ENCODE measurements around the gene MTHFR. TPM values are rescaled to one million over a fixed set of nuclear protein-coding genes. Genes with fewer than 3 reads are reported as not detected.

Gene MTHFR
- total RNA-seq, 1 donor from 2014 or later: 29.2 TPM

DNA sequence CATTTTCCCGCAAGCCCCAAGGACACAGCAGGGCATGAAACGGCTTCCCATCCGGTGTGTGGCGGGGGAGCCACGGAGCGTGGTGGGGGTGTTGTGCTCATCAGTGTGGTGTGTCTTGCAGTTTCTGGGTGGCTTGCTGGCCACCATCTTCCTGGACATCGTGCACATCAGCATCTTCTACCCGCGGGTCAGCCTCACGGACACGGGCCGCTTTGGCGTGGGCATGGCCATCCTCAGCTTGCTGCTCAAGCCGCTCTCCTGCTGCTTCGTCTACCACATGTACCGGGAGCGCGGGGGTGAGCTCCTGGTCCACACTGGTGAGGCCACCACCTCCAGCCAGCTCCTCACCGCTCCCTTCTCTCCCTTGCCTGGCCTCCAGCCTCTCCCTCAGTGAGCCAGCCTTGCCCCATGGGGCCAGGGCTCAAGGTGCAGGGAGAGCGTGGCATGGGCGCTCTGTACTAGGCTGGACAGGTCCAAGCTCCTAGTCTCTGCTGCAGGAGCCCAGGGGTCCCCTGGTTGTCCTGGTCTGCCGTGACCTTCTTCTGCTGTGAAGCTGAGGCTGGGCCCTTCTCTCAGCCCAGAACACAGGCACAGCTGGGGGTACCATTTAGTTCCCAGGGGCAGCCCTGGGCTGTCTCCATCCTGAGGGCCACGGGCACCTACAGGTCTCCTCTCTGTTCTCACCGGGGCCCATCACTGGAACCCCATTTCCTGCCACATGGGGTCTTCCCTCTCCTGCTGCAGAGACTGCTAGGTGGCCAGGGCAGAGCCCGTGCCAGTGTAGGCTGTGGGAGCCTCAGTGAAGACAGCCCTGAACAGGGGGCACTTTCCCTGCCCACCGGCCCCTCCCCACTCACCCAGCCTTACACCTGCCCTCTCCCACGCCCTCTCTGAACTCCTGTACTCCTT, 57.2 kb downstream of the MTHFR start:
- Mint-ChIP-seq H3K9me3 (ENCODE audit: low read depth) (no peaks in the 10 kb centered on the region), H3K27me3 (no peaks in the 10 kb centered on the region), H3K4me1 (ENCODE audit: low read depth) (peaks cover 14% of the 10 kb centered on the region), H3K4me3 (ENCODE audit: low read depth) (no peak overlapping the region), H3K27ac (peak overlapping the region; percentile 25), H3K36me3 (ENCODE audit: insufficient read depth) (peaks cover 9% of the 10 kb centered on the region)
- DNase-seq (ENCODE audit: low spot score, unreplicated experiment): no peak
- TF ChIP-seq, protein P1, sequence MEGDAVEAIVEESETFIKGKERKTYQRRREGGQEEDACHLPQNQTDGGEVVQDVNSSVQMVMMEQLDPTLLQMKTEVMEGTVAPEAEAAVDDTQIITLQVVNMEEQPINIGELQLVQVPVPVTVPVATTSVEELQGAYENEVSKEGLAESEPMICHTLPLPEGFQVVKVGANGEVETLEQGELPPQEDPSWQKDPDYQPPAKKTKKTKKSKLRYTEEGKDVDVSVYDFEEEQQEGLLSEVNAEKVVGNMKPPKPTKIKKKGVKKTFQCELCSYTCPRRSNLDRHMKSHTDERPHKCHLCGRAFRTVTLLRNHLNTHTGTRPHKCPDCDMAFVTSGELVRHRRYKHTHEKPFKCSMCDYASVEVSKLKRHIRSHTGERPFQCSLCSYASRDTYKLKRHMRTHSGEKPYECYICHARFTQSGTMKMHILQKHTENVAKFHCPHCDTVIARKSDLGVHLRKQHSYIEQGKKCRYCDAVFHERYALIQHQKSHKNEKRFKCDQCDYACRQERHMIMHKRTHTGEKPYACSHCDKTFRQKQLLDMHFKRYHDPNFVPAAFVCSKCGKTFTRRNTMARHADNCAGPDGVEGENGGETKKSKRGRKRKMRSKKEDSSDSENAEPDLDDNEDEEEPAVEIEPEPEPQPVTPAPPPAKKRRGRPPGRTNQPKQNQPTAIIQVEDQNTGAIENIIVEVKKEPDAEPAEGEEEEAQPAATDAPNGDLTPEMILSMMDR (IDR thresholded peaks at IDR 0.05; ENCODE audit: unreplicated experiment): no peak

DNA sequence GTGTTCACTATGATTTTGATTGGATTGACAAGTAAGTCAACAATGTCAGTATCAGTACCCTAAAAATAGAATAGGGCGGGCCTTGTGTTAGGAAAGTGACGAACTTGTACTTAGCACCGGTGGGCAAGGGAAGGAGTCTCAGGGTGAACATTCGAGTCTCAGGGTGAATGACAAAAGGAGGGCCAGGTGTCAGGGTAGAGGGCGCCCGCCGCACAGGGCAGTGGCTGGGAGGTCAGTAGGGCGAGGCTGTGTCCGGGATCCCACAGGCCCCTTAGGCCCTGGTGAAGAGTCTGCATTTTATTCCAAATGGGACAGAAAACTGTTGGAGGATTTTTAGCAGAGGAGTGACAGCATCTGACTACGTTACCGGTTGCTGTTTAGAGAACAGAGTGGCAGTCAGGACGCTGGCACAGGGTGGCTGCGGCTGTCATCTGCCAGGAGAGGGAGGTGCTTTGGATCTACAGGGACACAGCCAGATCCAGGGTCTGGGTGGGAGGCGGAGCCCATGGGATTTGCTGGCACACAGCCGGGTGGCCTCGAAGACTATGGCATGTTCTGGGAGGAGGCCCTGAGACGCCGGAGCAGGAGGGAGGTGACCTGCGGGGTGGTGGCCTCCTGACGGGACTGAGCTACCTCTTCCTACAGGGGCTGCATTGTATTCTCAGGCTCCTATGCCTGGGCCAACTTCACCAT, 58.8 kb downstream of the MTHFR start:
- no peaks in the 10 kb centered on the region for H3K9me3 Mint-ChIP-seq (ENCODE audit: low read depth)
- TF ChIP-seq, protein P1 (IDR thresholded peaks at IDR 0.05; ENCODE audit: unreplicated experiment): no peak
- DNase-seq (ENCODE audit: low spot score, unreplicated experiment): no peak
- peaks cover 6% of the 10 kb centered on the region for H3K4me1 Mint-ChIP-seq (ENCODE audit: low read depth)
- peak overlapping the region; percentile 68 for H3K27ac Mint-ChIP-seq
- H3K36me3 Mint-ChIP-seq (ENCODE audit: insufficient read depth): peaks cover 9% of the 10 kb centered on the region
- no peaks in the 10 kb centered on the region for H3K27me3 Mint-ChIP-seq
- H3K4me3 Mint-ChIP-seq (ENCODE audit: low read depth): no peak overlapping the region

DNA sequence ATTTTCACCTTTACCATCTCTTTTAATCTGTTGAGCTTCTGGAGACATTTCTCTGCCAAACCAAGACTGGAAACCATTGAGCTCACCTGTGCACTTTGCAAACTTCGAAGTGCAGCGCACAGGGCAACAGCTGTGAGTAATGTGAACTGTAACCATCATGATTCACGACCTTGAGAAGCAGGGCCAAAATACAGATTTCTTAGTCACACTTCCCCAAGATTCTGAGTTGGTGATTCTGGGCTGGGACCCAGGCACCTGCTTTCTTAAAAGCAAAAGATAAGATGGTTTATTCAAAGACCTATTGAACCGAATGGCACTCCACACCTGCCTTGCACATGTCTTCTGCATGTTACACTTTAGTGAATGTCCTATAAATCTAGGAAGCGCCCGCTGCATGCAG, 59.7 kb downstream of the MTHFR start:
- DNase-seq (ENCODE audit: low spot score, unreplicated experiment): no peak
- Mint-ChIP-seq H3K4me1 (ENCODE audit: low read depth) (peaks cover 5% of the 10 kb centered on the region), H3K4me3 (ENCODE audit: low read depth) (no peak overlapping the region), H3K27ac (no peak overlapping the region), H3K27me3 (no peaks in the 10 kb centered on the region), H3K9me3 (ENCODE audit: low read depth) (no peaks in the 10 kb centered on the region), H3K36me3 (ENCODE audit: insufficient read depth) (peaks cover 9% of the 10 kb centered on the region)
- TF ChIP-seq, protein P1 (IDR thresholded peaks at IDR 0.05; ENCODE audit: unreplicated experiment): no peak

DNA sequence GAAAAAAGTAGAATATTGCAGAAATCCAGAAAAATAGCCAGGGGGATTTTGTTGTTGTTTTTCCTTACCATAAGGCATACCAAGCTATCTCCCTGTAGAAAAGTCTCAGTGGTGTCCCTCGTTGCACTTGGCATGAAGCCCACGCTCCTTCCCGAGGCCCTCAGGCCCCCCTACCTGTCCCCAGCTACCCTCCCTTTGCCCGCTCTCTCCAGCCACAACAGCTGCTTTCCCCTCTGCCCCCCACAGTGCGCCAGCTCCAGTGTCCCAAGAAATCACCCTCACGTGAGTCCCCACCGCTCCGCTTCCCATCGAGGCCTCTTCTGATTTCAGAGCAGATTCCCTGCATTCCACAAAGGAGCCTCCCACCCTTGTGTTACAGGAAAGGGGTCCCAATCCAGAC, 61.5 kb downstream of the MTHFR start:
- peaks cover 9% of the 10 kb centered on the region for H3K36me3 Mint-ChIP-seq (ENCODE audit: insufficient read depth)
- DNase-seq (ENCODE audit: low spot score, unreplicated experiment): no peak
- no peak overlapping the region for H3K27ac Mint-ChIP-seq
- H3K9me3 Mint-ChIP-seq (ENCODE audit: low read depth): no peaks in the 10 kb centered on the region
- peaks cover 5% of the 10 kb centered on the region for H3K4me1 Mint-ChIP-seq (ENCODE audit: low read depth)
- no peaks in the 10 kb centered on the region for H3K27me3 Mint-ChIP-seq
- H3K4me3 Mint-ChIP-seq (ENCODE audit: low read depth): no peak overlapping the region
- TF ChIP-seq, protein P1 (IDR thresholded peaks at IDR 0.05; ENCODE audit: unreplicated experiment): no peak

DNA sequence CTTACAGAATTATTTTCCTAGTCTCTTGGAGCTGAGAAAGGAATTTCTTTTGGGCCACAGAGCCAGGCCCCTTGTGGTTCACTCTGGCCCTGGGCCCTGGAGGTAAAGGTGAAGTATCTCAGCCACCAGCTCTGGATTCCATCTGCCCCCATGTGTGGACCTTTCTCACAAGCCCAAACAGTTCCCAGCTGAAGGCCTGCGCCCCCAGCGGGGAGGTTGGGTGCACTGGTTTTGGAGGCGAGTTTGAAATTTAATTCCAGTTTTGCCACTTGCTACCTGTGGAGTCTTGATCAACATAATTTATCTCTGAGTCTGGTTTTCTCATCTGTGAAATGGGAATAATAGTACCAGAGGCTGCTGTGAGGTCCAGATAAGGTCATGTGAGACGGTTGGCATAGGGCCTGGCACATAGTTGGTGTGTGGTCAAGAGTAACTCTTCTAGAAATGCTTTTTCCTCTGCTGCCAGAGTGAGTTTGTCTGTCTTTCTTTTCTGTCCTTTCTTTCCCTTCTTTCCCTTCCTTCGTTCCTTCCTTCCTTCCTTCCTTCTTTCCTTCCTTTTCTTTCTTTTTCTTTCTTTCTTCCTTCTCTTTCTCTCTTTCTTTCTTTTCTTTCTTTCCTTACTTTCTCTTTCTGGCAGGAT, 63.7 kb downstream of the MTHFR start:
- no peak for DNase-seq (ENCODE audit: low spot score, unreplicated experiment)
- TF ChIP-seq, protein P1 (IDR thresholded peaks at IDR 0.05; ENCODE audit: unreplicated experiment): no peak

More for the DNA sequence above, 63.7 kb downstream of the MTHFR start:
- Mint-ChIP-seq H3K4me3 (ENCODE audit: low read depth) (no peak overlapping the region), H3K4me1 (ENCODE audit: low read depth) (peaks cover 8% of the 10 kb centered on the region), H3K27ac (no peak overlapping the region), H3K36me3 (ENCODE audit: insufficient read depth) (peaks cover 5% of the 10 kb centered on the region), H3K9me3 (ENCODE audit: low read depth) (no peaks in the 10 kb centered on the region), H3K27me3 (no peaks in the 10 kb centered on the region)
